ENCODE measurements around the gene LSM6. TPM values are rescaled to one million over a fixed set of nuclear protein-coding genes. Genes with fewer than 3 reads are reported as not detected.

The LSM6 gene
- total and polyA plus RNA-seq, 2 donors from 2014 or later, result 24.3 to 36.7 TPM

DNA sequence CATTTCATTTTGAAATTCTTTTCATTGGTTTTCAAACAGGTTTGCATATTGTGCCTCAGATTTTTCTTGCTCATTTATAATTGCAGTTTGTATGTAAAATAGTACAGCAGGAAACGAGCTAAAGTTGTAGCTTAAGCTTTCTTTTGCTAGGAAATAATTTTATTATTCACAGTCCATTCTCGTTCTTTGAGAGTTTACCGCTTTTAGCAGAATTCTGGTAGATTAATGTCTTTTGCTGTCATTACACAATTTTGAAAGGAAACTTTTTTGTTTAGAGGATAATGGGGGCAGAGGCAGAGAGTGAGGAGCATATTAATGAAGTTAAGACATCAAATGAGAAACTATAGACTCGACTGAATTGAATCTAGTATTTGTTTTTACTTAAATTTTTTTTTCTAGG lies 10.5 kb downstream of the LSM6 start:
- intact Hi-C loops (cut with DNase I), result no loop called here
- Histone ChIP-seq H3K27ac (ENCODE audit: low read depth in 2 of 2, low read length in 2 of 2) (no peak overlapping the region), H3K27me3 (ENCODE audit: control insufficient read depth, insufficient read depth, low read length) (no peaks in the 10 kb centered on the region), H3K4me3 (ENCODE audit: low read length in 3 of 3) (no peak overlapping the region), H3K36me3 (ENCODE audit: control insufficient read depth in 2 of 3, insufficient read depth in 3 of 3, low read length in 3 of 3) (peaks cover 5 to 14% (median 9%) of the 10 kb centered on the region in 3 donors), H3K4me1 (ENCODE audit: control insufficient read depth in 2 of 3, insufficient read depth in 2 of 3, low read depth in 1 of 3, low read length in 3 of 3) (no peaks in the 10 kb centered on the region), H3K9ac (ENCODE audit: low read length in 3 of 3) (no peak overlapping the region), H3K9me3 (ENCODE audit: control insufficient read depth in 2 of 3, insufficient read depth in 1 of 3, low read length in 3 of 3) (no peaks in the 10 kb centered on the region)
- no peak for DNase-seq
- no peak for TF ChIP-seq CTCF (IDR thresholded peaks at IDR 0.05; ENCODE audit: borderline replicate concordance, extremely low read depth, insufficient read depth)
- FAIRE-seq, result no peak

GRCh38 chr4:146186596-146186995 lies 11.1 kb downstream of the LSM6 start:
- TF ChIP-seq CTCF (IDR thresholded peaks at IDR 0.05; ENCODE audit: borderline replicate concordance, extremely low read depth, insufficient read depth), result no peak
- H3K9me3 ChIP-seq (ENCODE audit: control insufficient read depth in 2 of 3, insufficient read depth in 1 of 3, low read length in 3 of 3), result no peaks in the 10 kb centered on the region
- H3K27me3 ChIP-seq (ENCODE audit: control insufficient read depth, insufficient read depth, low read length), result no peaks in the 10 kb centered on the region
- peaks cover 5 to 14% (median 11%) of the 10 kb centered on the region in 3 donors for H3K36me3 ChIP-seq (ENCODE audit: control insufficient read depth in 2 of 3, insufficient read depth in 3 of 3, low read length in 3 of 3)
- no peaks in the 10 kb centered on the region for H3K4me1 ChIP-seq (ENCODE audit: control insufficient read depth in 2 of 3, insufficient read depth in 2 of 3, low read depth in 1 of 3, low read length in 3 of 3)
- no peak overlapping the region for H3K27ac ChIP-seq (ENCODE audit: low read depth in 2 of 2, low read length in 2 of 2)
- FAIRE-seq (no peak), DNase-seq (no peak)
- intact Hi-C loops (cut with DNase I), result no loop called here
- H3K4me3 ChIP-seq (ENCODE audit: low read length in 3 of 3), result no peak overlapping the region
- H3K9ac ChIP-seq (ENCODE audit: low read length in 3 of 3), result no peak overlapping the region

DNA sequence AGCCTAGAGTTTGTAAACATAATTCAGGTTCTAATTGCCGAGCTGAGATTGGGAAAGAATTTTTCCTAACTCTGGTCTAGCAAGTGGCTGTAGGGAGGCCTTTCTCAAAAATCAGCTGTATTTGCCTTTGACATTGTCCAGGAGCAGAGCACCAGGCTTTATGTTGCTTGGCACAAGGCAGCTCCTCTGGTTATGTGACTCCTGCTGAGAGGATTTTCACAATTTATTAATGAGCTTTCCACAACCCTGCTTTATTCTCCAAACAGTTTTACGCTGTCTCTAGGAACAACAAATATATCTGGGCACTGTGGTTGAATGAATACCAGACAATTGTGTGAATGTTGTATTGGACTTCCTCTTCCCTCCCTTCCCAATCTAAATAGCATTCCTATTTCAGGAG lies 14.9 kb downstream of the LSM6 start:
- H3K27me3 ChIP-seq (ENCODE audit: control insufficient read depth, insufficient read depth, low read length), result no peaks in the 10 kb centered on the region
- intact Hi-C loops (cut with DNase I), result no loop called here
- H3K27ac ChIP-seq (ENCODE audit: low read depth in 2 of 2, low read length in 2 of 2), result no peak overlapping the region
- H3K36me3 ChIP-seq (ENCODE audit: control insufficient read depth in 2 of 3, insufficient read depth in 3 of 3, low read length in 3 of 3), result peaks cover 5 to 20% (median 9%) of the 10 kb centered on the region in 3 donors
- no peaks in the 10 kb centered on the region for H3K4me1 ChIP-seq (ENCODE audit: control insufficient read depth in 2 of 3, insufficient read depth in 2 of 3, low read depth in 1 of 3, low read length in 3 of 3)
- H3K9me3 ChIP-seq (ENCODE audit: control insufficient read depth in 2 of 3, insufficient read depth in 1 of 3, low read length in 3 of 3), result no peaks in the 10 kb centered on the region
- FAIRE-seq, result no peak
- no peak overlapping the region for H3K9ac ChIP-seq (ENCODE audit: low read length in 3 of 3)
- no peak overlapping the region for H3K4me3 ChIP-seq (ENCODE audit: low read length in 3 of 3)
- DNase-seq, result no peak
- no peak for TF ChIP-seq CTCF (IDR thresholded peaks at IDR 0.05; ENCODE audit: borderline replicate concordance, extremely low read depth, insufficient read depth)
